ENCODE measurements around the gene DDI1. TPM values are rescaled to one million over a fixed set of nuclear protein-coding genes. Genes with fewer than 3 reads are reported as not detected.

The DDI1 gene
- total RNA-seq, 1 donor from 2014 or later = not detected

DNA sequence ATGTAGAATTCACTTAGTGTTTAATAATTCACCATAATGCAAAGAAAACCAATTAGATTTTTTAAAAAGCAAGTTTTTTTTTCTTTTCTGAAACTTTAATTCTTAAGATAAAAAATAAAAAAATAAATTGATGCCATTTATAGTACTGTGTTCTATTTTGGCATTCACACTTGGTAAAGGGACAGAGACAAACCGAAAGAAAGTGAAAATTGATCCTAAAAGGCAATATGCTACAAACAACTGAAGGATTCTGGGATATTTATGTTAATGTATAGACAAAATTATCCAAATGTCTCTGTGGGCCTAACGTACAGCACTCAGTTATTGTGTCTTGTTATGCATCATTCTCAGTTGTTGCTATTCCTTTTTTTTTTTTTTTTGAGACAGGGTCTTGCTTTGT is 41.9 kb upstream of the DDI1 start:
- Histone ChIP-seq H3K36me3 (no peaks in the 10 kb centered on the region), H3K27ac (no peak overlapping the region), H3K9me3 (no peaks in the 10 kb centered on the region), H3K4me3 (no peak overlapping the region), H3K27me3 (ENCODE audit: low read depth) (no peaks in the 10 kb centered on the region), H3K4me1 (no peaks in the 10 kb centered on the region)
- ATAC-seq (no peak), DNase-seq (no peak)
- intact Hi-C loops (cut with DNase I) = no loop called here
- no peak for TF ChIP-seq CTCF (IDR thresholded peaks at IDR 0.05)

GRCh38 chr11:103995896-103996295 is 40.5 kb upstream of the DDI1 start:
- H3K27me3 ChIP-seq (ENCODE audit: low read depth) = no peaks in the 10 kb centered on the region
- intact Hi-C loops (cut with DNase I) = no loop called here
- no peak for ATAC-seq
- H3K4me1 ChIP-seq = no peaks in the 10 kb centered on the region
- no peak overlapping the region for H3K4me3 ChIP-seq
- H3K27ac ChIP-seq = no peak overlapping the region
- no peak for DNase-seq
- H3K36me3 ChIP-seq = no peaks in the 10 kb centered on the region
- no peak for TF ChIP-seq CTCF (IDR thresholded peaks at IDR 0.05)
- no peaks in the 10 kb centered on the region for H3K9me3 ChIP-seq

- DNase-seq (no peak), ATAC-seq (no peak)
- no peaks in the 10 kb centered on the region for H3K9me3 ChIP-seq
- H3K27ac ChIP-seq = no peak overlapping the region
- no peak overlapping the region for H3K4me3 ChIP-seq
- intact Hi-C loops (cut with DNase I) = no loop called here
- H3K27me3 ChIP-seq (ENCODE audit: low read depth) = no peaks in the 10 kb centered on the region
- no peak for TF ChIP-seq CTCF (IDR thresholded peaks at IDR 0.05)
- no peaks in the 10 kb centered on the region for H3K4me1 ChIP-seq
- no peaks in the 10 kb centered on the region for H3K36me3 ChIP-seq
These were observed 39.4 kb upstream of the DDI1 start for GRCh38 chr11:103997082-103997481.

DNA sequence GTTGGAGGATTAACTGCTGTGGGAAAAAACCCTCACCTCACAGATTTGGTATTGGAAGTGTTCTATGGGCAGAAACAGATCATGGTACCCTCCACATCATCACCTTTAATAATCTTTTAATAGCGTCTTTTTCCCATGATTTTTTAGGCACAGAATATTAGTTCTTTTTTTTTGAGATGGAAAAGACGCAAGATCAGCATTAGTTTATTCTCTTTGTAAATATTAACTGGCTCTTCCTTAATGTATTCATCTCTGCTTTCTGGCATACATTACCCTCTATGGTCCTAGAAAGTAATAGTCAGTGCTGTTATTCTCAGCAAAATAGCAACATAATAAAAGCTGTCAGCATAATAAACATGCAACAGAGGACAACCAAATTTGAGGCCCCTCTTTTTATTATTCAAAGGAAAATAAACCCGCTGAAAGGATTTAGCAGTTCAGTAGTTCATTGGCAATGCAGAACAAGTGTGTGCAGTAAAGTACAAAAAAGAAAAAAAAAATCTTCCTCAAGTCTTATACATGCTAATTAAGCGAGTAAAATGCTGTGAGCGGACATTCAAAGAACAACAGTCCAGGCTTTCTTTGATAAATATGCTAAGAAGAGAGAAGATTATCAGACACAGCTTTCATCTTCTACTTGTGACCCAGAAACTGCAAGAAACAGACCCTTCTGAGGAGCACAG is 37.5 kb upstream of the DDI1 start:
- ATAC-seq = no peak
- no peaks in the 10 kb centered on the region for H3K9me3 ChIP-seq
- DNase-seq = no peak
- H3K4me3 ChIP-seq = no peak overlapping the region
- no peak overlapping the region for H3K27ac ChIP-seq
- no peaks in the 10 kb centered on the region for H3K4me1 ChIP-seq
- intact Hi-C loops (cut with DNase I) = no loop called here
- no peaks in the 10 kb centered on the region for H3K36me3 ChIP-seq
- H3K27me3 ChIP-seq (ENCODE audit: low read depth) = no peaks in the 10 kb centered on the region
- no peak for TF ChIP-seq CTCF (IDR thresholded peaks at IDR 0.05)

DNA sequence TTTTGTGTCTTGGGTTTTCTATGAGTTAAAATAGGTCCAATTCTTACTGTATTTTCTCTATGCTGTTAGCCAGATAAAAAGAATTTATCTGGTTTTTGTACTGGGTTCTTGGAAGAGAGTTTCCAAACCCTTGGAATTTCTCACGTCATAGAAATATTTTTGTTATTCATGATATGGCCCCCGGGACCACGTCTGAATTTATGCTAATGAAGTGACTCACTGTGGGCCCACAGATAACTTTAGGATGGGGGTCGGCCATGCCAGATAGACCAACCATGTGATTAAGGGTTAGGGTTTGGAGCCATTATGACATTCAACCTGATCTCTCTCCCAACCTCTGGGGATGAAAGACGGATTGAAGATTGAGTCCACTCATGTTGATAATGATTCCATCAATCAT is 35.6 kb upstream of the DDI1 start:
- DNase-seq = no peak
- H3K4me1 ChIP-seq = no peaks in the 10 kb centered on the region
- H3K36me3 ChIP-seq = no peaks in the 10 kb centered on the region
- no peak for ATAC-seq
- H3K4me3 ChIP-seq = no peak overlapping the region
- no peaks in the 10 kb centered on the region for H3K27me3 ChIP-seq (ENCODE audit: low read depth)
- H3K27ac ChIP-seq = no peak overlapping the region
- TF ChIP-seq CTCF (IDR thresholded peaks at IDR 0.05) = no peak
- no peaks in the 10 kb centered on the region for H3K9me3 ChIP-seq
- intact Hi-C loops (cut with DNase I) = no loop called here

Measured in lower lobe of right lung (tissue), 2 donors.